Panc1 (cell line): ENCODE data around the gene ZBTB33.

ENCODE experiments used
- POLR2AphosphoS5 ChIP-seq: IDR thresholded peaks from 2 replicates; pipeline ENCODE4 v1.6.1; 2012; ENCODE audit warnings: mild to moderate bottlenecking, low read depth, low read length, moderate library complexity
- REST ChIP-seq, 2 experiments: IDR thresholded peaks; 2 replicates each; pipeline ENCODE4 v1.6.1; 2011 to 2012; ENCODE audit warnings: low read depth in 2 of 2, control low read depth in 1 of 2, low read length in 1 of 2, mild to moderate bottlenecking in 1 of 2, moderate library complexity in 1 of 2; ENCODE audit not compliant: insufficient read depth in 1 of 2
- SIN3A ChIP-seq: IDR thresholded peaks from 2 replicates; pipeline ENCODE4 v1.6.1; 2012; ENCODE audit warnings: low read depth, mild to moderate bottlenecking, low read length, moderate library complexity, borderline replicate concordance; ENCODE audit not compliant: insufficient read depth
- TF ChIP-seq, protein P1 (sequence below): fragments of 450-650 bp; IDR thresholded peaks from 2 replicates; pipeline ENCODE4 v1.5.1; 2017; ENCODE audit warnings: mild to moderate bottlenecking

DNA sequence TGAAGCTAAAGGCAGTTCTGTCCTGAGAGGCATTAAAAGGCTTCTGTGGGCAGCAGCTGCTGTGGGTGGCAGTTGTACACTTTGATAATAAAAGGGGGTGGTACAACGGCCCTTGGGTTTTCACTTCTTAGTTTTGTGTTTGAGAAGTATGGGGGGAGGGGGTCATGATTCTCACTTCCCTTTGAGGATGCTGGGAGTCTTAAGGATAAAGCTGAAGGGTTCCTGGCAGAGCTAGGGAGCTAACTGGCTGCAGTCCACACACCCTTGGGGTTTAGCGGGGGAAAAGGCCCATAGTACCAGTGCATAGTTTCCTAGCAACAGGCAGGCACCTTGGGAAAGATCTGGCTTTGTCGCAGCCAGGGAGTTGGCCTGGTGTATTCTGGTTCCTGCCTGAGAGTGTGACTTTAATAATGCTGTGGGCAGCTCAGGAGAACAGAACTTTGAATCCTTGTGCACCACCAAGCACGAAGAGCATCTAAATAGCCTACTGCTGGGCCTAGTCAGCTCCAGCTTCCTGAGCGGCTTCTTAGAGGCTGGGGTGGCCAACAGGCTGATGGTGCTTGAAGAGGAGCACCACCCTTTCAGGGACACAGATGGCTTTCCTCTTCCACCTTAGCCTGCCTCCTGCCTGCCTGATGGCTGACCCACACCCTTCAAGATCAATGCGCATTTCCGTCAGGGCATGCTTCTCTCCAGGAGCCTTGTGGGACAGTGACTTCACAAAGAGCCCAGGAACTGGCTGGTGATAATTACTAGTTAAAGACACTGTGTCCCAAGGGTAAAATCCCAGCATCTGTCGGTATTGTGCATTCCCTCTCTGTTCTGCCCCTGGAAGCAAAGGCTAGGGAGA is 12.5 kb downstream of the ZBTB33 start:
- TF ChIP-seq, protein P1, sequence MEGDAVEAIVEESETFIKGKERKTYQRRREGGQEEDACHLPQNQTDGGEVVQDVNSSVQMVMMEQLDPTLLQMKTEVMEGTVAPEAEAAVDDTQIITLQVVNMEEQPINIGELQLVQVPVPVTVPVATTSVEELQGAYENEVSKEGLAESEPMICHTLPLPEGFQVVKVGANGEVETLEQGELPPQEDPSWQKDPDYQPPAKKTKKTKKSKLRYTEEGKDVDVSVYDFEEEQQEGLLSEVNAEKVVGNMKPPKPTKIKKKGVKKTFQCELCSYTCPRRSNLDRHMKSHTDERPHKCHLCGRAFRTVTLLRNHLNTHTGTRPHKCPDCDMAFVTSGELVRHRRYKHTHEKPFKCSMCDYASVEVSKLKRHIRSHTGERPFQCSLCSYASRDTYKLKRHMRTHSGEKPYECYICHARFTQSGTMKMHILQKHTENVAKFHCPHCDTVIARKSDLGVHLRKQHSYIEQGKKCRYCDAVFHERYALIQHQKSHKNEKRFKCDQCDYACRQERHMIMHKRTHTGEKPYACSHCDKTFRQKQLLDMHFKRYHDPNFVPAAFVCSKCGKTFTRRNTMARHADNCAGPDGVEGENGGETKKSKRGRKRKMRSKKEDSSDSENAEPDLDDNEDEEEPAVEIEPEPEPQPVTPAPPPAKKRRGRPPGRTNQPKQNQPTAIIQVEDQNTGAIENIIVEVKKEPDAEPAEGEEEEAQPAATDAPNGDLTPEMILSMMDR, result no peak
- TF ChIP-seq POLR2AphosphoS5 (no peak), REST (IDR thresholded peaks at IDR 0.05; ENCODE audit: insufficient read depth in 1 of 2, low read depth in 2 of 2, low read length in 1 of 2) (no peak), SIN3A (no peak)
